ENCODE results near the gene NACC2. TPM values are rescaled to one million over a fixed set of nuclear protein-coding genes. Genes with fewer than 3 reads are reported as not detected.
"Not testable (repeated sequence)": the region's sequence is repeated elsewhere in the genome, so short reads cannot be mapped to it uniquely, and the experiment has no call there.

NACC2 gene
- total RNA-seq, 1 donor from 2014 or later, result 8.1 TPM

- H3K4me3 Mint-ChIP-seq, result no peak overlapping the region
- no peaks in the 10 kb centered on the region for H3K4me1 Mint-ChIP-seq
- no peak for DNase-seq (ENCODE audit: low read depth, low spot score)
These were observed 49.2 kb downstream of the NACC2 start for GRCh38 chr9:136045595-136046553.

GRCh38 chr9:136044971-136045594, 50.0 kb downstream of the NACC2 start:
- Mint-ChIP-seq H3K4me1 (no peaks in the 10 kb centered on the region), H3K27me3 (ENCODE audit: low read depth) (no peaks in the 10 kb centered on the region), H3K9me3 (no peaks in the 10 kb centered on the region), H3K27ac (ENCODE audit: unreplicated experiment) (no peak overlapping the region), H3K4me3 (no peak overlapping the region), H3K36me3 (ENCODE audit: low read depth) (no peaks in the 10 kb centered on the region)
- TF ChIP-seq CTCF (conservative IDR thresholded peaks at IDR 0.05), result no peak
- DNase-seq (ENCODE audit: low read depth, low spot score), result no peak

More at GRCh38 chr9:136045595-136046553, 49.2 kb downstream of the NACC2 start:
- Mint-ChIP-seq H3K27ac (ENCODE audit: unreplicated experiment) (no peak overlapping the region), H3K9me3 (no peaks in the 10 kb centered on the region), H3K36me3 (ENCODE audit: low read depth) (no peaks in the 10 kb centered on the region), H3K27me3 (ENCODE audit: low read depth) (no peaks in the 10 kb centered on the region)
- no peak for TF ChIP-seq CTCF (conservative IDR thresholded peaks at IDR 0.05)

GRCh38 chr9:136044207-136044970, 50.7 kb downstream of the NACC2 start:
- no peak for DNase-seq (ENCODE audit: low read depth, low spot score)
- Mint-ChIP-seq H3K27me3 (ENCODE audit: low read depth) (no peaks in the 10 kb centered on the region), H3K27ac (ENCODE audit: unreplicated experiment) (no peak overlapping the region), H3K4me3 (no peak overlapping the region), H3K36me3 (ENCODE audit: low read depth) (peaks cover 5% of the 10 kb centered on the region), H3K9me3 (peaks cover 4% of the 10 kb centered on the region), H3K4me1 (no peaks in the 10 kb centered on the region)
- no peak for TF ChIP-seq CTCF (conservative IDR thresholded peaks at IDR 0.05)

- DNase-seq (ENCODE audit: low read depth, low spot score), result no peak
- no peak for TF ChIP-seq CTCF (conservative IDR thresholded peaks at IDR 0.05)
- no peaks in the 10 kb centered on the region for H3K27me3 Mint-ChIP-seq (ENCODE audit: low read depth)
- peaks cover 11% of the 10 kb centered on the region for H3K36me3 Mint-ChIP-seq (ENCODE audit: low read depth)
- peaks cover 10% of the 10 kb centered on the region for H3K9me3 Mint-ChIP-seq
- H3K27ac Mint-ChIP-seq (ENCODE audit: unreplicated experiment), result no peak overlapping the region
- H3K4me3 Mint-ChIP-seq, result no peak overlapping the region
- H3K4me1 Mint-ChIP-seq, result no peaks in the 10 kb centered on the region
These were observed 51.6 kb downstream of the NACC2 start for GRCh38 chr9:136043441-136043991.

GRCh38 chr9:136042541-136042940, 52.5 kb downstream of the NACC2 start:
- Mint-ChIP-seq H3K4me3 (no peak overlapping the region), H3K27ac (ENCODE audit: unreplicated experiment) (no peak overlapping the region), H3K9me3 (peaks cover 14% of the 10 kb centered on the region), H3K36me3 (ENCODE audit: low read depth) (peaks cover 16% of the 10 kb centered on the region), H3K27me3 (ENCODE audit: low read depth) (no peaks in the 10 kb centered on the region), H3K4me1 (no peaks in the 10 kb centered on the region)
- DNase-seq (ENCODE audit: low read depth, low spot score), result no peak
- TF ChIP-seq CTCF (conservative IDR thresholded peaks at IDR 0.05), result no peak

- H3K27ac Mint-ChIP-seq (ENCODE audit: unreplicated experiment); DNase-seq (ENCODE audit: low read depth, low spot score); H3K27me3 Mint-ChIP-seq (ENCODE audit: low read depth); H3K4me1 Mint-ChIP-seq; H3K4me3 Mint-ChIP-seq: not testable (repeated sequence)
- Mint-ChIP-seq H3K9me3 (peaks cover 21% of the 10 kb centered on the region), H3K36me3 (ENCODE audit: low read depth) (peaks cover 20% of the 10 kb centered on the region)
These were observed 54.2 kb downstream of the NACC2 start for GRCh38 chr9:136040848-136041247.

Data from neural crest cell (in vitro differentiated cells).